Erythroblast (primary cell): Measurements from ENCODE around the gene ZNF366.
A peak's percentile ranks its signal among the peaks of the same experiment; 100 is the strongest.

ENCODE experiments used
- DNase-seq, 2 experiments: peaks; one replicate each; lab custom pipeline; 2025; lab: John Stamatoyannopoulos, UW
- GATA1 ChIP-seq: IDR thresholded peaks from 2 replicates; pipeline ENCODE4 v1.6.1; 2011; ENCODE audit warnings: low read depth, mild to moderate bottlenecking, control low read depth, low read length, moderate library complexity
- POLR2A ChIP-seq: IDR thresholded peaks from 2 replicates; pipeline ENCODE4 v1.6.1; 2011; ENCODE audit warnings: mild to moderate bottlenecking, low read length

ZNF366 gene

GRCh38 chr5:72472666-72473422, 34.4 kb downstream of the ZNF366 start:
- no peak for DNase-seq
- TF ChIP-seq POLR2A (no peak), GATA1 (no peak)

- no peak for DNase-seq
- TF ChIP-seq POLR2A (no peak), GATA1 (no peak)
These were observed 35.2 kb downstream of the ZNF366 start for GRCh38 chr5:72472031-72472430.

GRCh38 chr5:72470826-72471225, 36.4 kb downstream of the ZNF366 start:
- DNase-seq = no peak
- TF ChIP-seq GATA1 = no peak
- TF ChIP-seq POLR2A = no peak

GRCh38 chr5:72468606-72469005, 38.6 kb downstream of the ZNF366 start:
- DNase-seq = peak; percentile 29 to 38
- no peak for TF ChIP-seq POLR2A
- no peak for TF ChIP-seq GATA1

GRCh38 chr5:72468024-72468423, 39.2 kb downstream of the ZNF366 start:
- DNase-seq = peak in 1 of 2 experiments; percentile 16
- TF ChIP-seq POLR2A (no peak), GATA1 (no peak)

- TF ChIP-seq POLR2A (no peak), GATA1 (no peak)
- DNase-seq = no peak
These were observed 39.7 kb downstream of the ZNF366 start for GRCh38 chr5:72467461-72467860.

- DNase-seq = no peak
- TF ChIP-seq POLR2A = no peak
- TF ChIP-seq GATA1 = no peak
These were observed 41.3 kb downstream of the ZNF366 start for GRCh38 chr5:72465601-72466563.

GRCh38 chr5:72465066-72465465, 42.1 kb downstream of the ZNF366 start:
- no peak for DNase-seq
- TF ChIP-seq POLR2A (no peak), GATA1 (no peak)

- TF ChIP-seq POLR2A (no peak), GATA1 (no peak)
- no peak for DNase-seq
These were observed 43.1 kb downstream of the ZNF366 start for GRCh38 chr5:72464071-72464470.

GRCh38 chr5:72463449-72464052, 43.7 kb downstream of the ZNF366 start:
- TF ChIP-seq POLR2A = no peak
- no peak for TF ChIP-seq GATA1
- no peak for DNase-seq

GRCh38 chr5:72460413-72460812, 46.8 kb downstream of the ZNF366 start:
- no peak for DNase-seq
- TF ChIP-seq GATA1 (no peak), POLR2A (no peak)

GRCh38 chr5:72459913-72460312, 47.3 kb downstream of the ZNF366 start:
- DNase-seq = no peak

GRCh38 chr5:72459089-72459661, 48.0 kb downstream of the ZNF366 start:
- TF ChIP-seq GATA1 (no peak), POLR2A (no peak)
- no peak for DNase-seq

More at GRCh38 chr5:72459913-72460312, 47.3 kb downstream of the ZNF366 start:
- TF ChIP-seq POLR2A (no peak), GATA1 (no peak)
